GM12892 (cell line): Measurements from ENCODE around the gene VPS54.
A peak's percentile ranks its signal among the peaks of the same experiment; 100 is the strongest.

ENCODE experiments used
- DNase-seq: peaks from one replicate; pipeline ENCODE4 v3.0.0; 2011; ENCODE audit not compliant: insufficient read length
- FAIRE-seq: peaks from 2 replicates; lab custom pipeline; 2011; peaks lifted over from hg19 to GRCh38; lab: Jason Lieb, UNC
- POLR2A ChIP-seq: IDR thresholded peaks from 2 replicates; pipeline ENCODE4 v1.6.1; 2011; ENCODE audit warnings: low read depth, low read length, control low read depth
- POLR2AphosphoS5 ChIP-seq: IDR thresholded peaks from 2 replicates; pipeline ENCODE4 v1.6.1; 2011; ENCODE audit warnings: low read depth, low read length, control low read depth
- TAF1 ChIP-seq: IDR thresholded peaks from 2 replicates; pipeline ENCODE4 v1.6.1; 2011; ENCODE audit warnings: low read depth, mild to moderate bottlenecking, control low read depth, low read length, borderline replicate concordance

VPS54 gene

GRCh38 chr2:64049633-64050220 lies 30.5 kb upstream of the VPS54 start:
- DNase-seq, result peak; percentile 36
- TF ChIP-seq POLR2AphosphoS5 (no peak), TAF1 (no peak), POLR2A (no peak)
- peak; percentile 78 for FAIRE-seq

DNA sequence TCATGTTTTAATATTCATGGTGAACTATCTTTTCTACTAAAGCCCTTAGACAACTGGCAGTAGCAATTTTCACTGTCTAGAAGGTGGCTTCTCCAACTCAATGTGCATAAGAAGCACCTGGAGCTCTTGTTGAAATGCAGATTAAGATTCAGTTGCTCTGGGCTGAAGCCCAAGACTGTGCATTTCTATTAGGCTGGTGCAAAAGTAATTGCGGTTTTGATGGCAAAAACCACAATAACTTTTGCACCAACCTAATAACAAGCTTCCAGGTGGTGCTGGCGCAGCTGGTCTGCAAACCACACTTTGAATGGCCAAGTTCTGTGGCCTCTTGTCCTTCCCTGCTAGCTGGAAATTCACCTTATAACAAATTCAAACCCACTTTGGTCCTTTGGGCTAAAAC lies 26.7 kb upstream of the VPS54 start:
- no peak for TF ChIP-seq POLR2A
- no peak for TF ChIP-seq TAF1
- no peak for TF ChIP-seq POLR2AphosphoS5
- DNase-seq (no peak), FAIRE-seq (no peak)

DNA sequence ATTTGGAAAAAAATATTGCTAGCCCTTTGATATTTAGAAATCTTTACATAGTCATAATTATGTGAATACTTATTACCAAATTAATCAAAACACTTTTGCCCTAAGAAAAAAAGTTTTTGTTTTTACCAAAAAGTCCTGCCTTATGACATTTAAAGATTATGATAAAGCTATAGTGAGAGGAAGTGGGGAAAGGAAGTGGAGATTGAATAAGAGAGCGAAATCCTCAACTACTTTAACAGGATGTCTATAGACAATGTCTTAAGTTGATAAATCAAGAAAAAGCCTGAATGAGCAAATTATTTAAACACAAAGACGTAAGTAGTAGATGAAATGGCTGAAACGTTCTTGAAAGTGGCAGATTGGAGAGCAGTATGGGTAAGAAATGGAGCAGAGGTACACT lies 20.9 kb upstream of the VPS54 start:
- FAIRE-seq, result no peak
- no peak for DNase-seq
- no peak for TF ChIP-seq TAF1
- no peak for TF ChIP-seq POLR2AphosphoS5
- no peak for TF ChIP-seq POLR2A

- FAIRE-seq (peak; percentile 40), DNase-seq (no peak)
- TF ChIP-seq POLR2AphosphoS5, result no peak
Observed at GRCh38 chr2:64036034-64036705, 16.9 kb upstream of the VPS54 start.

DNA sequence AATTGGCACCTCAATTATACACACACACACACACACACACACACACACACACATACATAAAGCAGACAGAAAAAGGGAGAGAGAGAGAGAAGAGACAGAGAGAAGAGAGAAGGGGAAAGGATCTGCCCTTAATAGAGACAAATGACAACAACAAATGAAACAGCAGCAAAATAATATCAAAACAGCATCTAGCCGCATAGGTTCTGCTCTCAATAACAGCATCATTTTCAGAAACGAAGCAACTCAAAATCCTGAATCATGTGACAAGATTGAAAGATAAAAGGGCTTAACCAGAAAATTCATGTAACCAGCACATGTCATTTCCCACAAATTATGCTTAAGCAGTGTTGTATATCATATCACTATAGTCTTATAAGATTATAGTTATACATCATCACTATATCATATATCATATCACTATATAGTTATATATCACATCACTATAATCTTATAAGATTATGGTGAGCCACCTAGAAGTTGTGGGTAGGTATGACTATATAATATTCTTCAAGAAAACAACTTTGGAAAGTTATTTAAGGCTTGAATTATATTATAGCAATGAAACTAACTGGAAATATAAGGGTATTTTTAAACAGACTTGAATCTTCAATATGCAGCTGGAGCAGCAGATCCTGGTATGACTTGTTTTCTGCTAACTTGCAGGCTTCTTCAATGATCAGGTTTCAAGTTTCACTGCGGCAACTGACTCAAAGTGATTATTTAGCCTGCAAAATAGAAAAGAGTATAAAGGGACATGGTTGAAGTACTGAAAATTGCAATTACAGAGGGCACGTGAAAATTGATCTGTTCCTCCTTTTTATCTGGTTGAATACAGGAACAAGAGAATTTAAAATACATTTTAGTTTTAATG lies 16.1 kb upstream of the VPS54 start:
- FAIRE-seq, result peak; percentile 68
- no peak for DNase-seq
- TF ChIP-seq POLR2A, result no peak
- no peak for TF ChIP-seq POLR2AphosphoS5
- TF ChIP-seq TAF1, result no peak

DNA sequence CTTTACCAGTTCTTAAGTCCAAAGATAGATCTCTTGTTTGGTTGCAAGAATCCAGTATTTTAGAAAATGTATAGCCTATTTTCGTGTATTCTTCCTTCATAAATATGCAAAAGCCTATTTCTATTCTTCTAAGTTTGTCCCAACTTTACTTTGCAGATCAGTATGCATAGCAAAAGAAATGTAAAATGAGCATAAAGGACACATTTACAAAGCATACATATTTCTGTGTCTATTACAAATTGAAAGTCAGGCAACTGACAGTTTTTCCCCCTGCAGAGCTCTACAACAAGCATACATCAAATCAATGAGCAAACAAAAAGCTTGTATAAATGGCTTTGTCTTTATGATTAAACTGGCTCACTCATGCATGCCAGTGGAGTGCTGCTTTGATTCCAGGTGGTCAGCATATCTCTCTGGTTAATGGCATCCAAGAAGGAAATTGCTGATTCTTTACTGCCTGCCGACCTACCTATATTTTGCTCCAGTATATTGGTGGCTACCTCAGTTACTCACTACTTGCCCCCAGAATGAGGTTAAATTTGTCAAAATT lies 10.0 kb upstream of the VPS54 start:
- TF ChIP-seq TAF1, result no peak
- DNase-seq (no peak), FAIRE-seq (no peak)

GRCh38 chr2:64025741-64026140 lies 6.5 kb upstream of the VPS54 start:
- peak; percentile 72 for FAIRE-seq
- TF ChIP-seq POLR2A, result no peak
- no peak for TF ChIP-seq POLR2AphosphoS5
- TF ChIP-seq TAF1, result no peak
- no peak for DNase-seq

DNA sequence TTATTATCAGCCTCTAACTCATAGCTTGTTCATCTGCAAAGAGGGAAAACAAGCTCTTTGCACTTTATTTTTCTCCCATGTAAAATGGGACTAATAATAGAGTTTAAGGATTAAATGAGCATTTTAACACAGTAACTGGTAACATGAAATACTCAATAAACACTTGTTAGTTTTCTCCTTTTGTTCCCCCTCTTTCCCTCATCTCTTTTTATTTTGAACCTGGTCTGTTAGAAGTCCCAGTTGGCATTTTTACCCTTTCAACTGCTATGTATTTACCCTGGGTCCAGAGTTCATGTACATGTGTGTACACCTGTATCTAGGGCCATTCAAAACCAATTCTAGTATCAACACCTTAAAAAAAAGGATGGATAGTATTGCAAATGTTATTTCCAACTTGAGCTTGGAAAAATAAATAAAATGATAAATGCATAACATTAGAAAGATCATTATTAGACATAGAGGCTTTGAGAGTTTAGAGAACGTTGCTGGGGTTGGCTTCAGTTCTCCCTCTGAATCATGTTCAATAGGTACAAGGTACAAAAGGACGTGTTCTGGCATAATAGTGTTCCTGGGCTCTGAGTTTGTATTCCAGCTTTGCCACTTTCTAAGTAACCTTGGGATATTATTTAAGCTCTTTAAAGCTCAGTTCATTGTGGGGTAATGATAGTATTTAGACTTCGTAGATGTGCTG lies 5.2 kb upstream of the VPS54 start:
- FAIRE-seq, result no peak
- DNase-seq, result no peak
- TF ChIP-seq POLR2A, result no peak
- no peak for TF ChIP-seq TAF1
- TF ChIP-seq POLR2AphosphoS5, result no peak

- no peak for DNase-seq
- no peak for TF ChIP-seq TAF1
- no peak for TF ChIP-seq POLR2A
- TF ChIP-seq POLR2AphosphoS5, result no peak
- FAIRE-seq, result peak; percentile 82
Observed at GRCh38 chr2:64023485-64024258, 4.4 kb upstream of the VPS54 start.

DNA sequence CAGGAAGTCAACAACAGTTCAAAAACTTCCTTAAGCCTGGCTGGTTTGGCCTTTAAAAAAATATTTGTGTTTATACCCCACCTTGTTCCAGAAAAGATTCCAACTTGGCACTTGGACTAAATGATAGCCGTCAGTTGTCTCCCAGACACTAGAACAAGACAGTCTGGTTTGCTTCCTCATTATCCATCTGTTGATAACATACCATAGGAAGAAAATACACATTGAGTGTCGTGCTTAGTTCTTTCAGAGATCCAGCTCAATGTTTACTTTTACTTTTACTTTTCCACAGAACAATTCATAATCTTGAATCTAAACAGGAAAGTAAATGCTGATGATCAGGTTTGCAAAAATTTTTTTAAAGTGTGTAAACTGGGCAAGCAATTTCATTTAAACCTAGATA lies 2.4 kb upstream of the VPS54 start:
- FAIRE-seq, result peak; percentile 14
- TF ChIP-seq POLR2AphosphoS5, result no peak
- TF ChIP-seq TAF1, result no peak
- no peak for TF ChIP-seq POLR2A
- DNase-seq, result no peak

DNA sequence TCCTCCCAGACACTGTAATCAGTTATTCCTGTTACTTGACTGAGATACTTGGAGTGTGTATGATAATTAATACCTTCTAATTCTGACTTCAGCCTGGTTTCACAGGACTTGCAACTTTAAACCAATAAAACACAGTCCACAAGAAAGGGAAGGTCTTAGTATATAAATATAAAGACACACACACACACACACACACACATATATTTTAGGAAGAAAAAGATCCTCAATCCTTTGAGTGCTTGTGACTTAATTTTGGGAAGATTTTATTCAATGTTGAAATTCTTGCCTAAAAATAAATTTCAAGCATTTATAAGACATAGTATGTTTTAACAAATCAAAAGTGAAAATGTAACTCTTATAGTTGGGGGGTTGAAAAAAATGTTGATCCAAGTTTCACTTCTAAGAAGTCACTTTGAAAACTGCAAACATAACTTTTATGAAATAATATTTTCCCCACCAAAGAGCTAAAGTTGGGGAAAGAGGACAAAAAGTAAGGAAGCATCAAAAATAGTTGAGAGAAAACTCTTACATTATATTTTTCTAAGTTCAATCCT lies 824 bp upstream of the VPS54 start:
- DNase-seq (no peak), FAIRE-seq (peak; percentile 27)
- TF ChIP-seq POLR2AphosphoS5 (no peak), POLR2A (no peak), TAF1 (no peak)
